Measurements from ENCODE around the gene SH3BP5L. TPM values are rescaled to one million over a fixed set of nuclear protein-coding genes. Genes with fewer than 3 reads are reported as not detected.
A peak's percentile ranks its signal among the peaks of the same experiment; 100 is the strongest.

SH3BP5L gene
- total and polyA plus RNA-seq, 2 experiments from 2014 or later: 6.5 to 17.2 TPM

- H3K4me2 ChIP-seq: peak within 1 kb of the TSS; percentile 100
- H2AFZ ChIP-seq: peak within 1 kb of the TSS; percentile 88
Measured at GRCh38 chr1:248858891-248859889, 33.5 kb upstream of the SH3BP5L start, which contains the start of gene ZNF692. Gene ZNF692, minus strand, starts transcription at chr1:248859085. Its CDS starts 776 bp downstream, at chr1:248858309.

GRCh38 chr1:248858096-248858890, 32.6 kb upstream of the SH3BP5L start:
- Histone ChIP-seq H3K4me2 (peak overlapping the region; percentile 100), H3K4me1 (ENCODE audit: insufficient read depth) (peaks cover 16% of the 10 kb centered on the region), H3K79me2 (peaks cover 18% of the 10 kb centered on the region), H3K27me3 (no peaks in the 10 kb centered on the region), H3K36me3 (replicated peaks; ENCODE audit: insufficient read depth, low read depth) (no peaks in the 10 kb centered on the region), H3K9me2 (replicated peaks; ENCODE audit: insufficient read depth) (no peaks in the 10 kb centered on the region), H3K27ac (peak overlapping the region; percentile 86), H3K4me3 (peak overlapping the region; percentile 60), H4K20me1 (ENCODE audit: insufficient read depth, poor library complexity, severe bottlenecking) (no peaks in the 10 kb centered on the region), H2AFZ (peak overlapping the region; percentile 88), H3K9me3 (ENCODE audit: low read depth) (no peaks in the 10 kb centered on the region)
- WGBS (ENCODE audit: low lambda C conversion rate, missing lambda C conversion rate): 2% methylated on average over 40 of the region's 45 CpGs
- TF ChIP-seq EZH2phosphoT487 (IDR thresholded peaks at IDR 0.05; ENCODE audit: low read depth, severe bottlenecking, unreplicated experiment): no peak
- peak; percentile 49 for TF ChIP-seq CTCF (IDR thresholded peaks at IDR 0.05; ENCODE audit: poor library complexity)
- TF ChIP-seq EZH2 (IDR thresholded peaks at IDR 0.05; ENCODE audit: borderline replicate concordance): no peak
- peak; percentile 84 for DNase-seq (ENCODE audit: low spot score)

More at GRCh38 chr1:248858891-248859889, 33.5 kb upstream of the SH3BP5L start, which contains the start of gene ZNF692:
- no peaks in the 10 kb centered on the region for H4K20me1 ChIP-seq (ENCODE audit: insufficient read depth, poor library complexity, severe bottlenecking)
- H3K4me1 ChIP-seq (ENCODE audit: insufficient read depth): peaks cover 21% of the 10 kb centered on the region
- H3K79me2 ChIP-seq: peaks cover 18% of the 10 kb centered on the region
- TF ChIP-seq EZH2phosphoT487 (IDR thresholded peaks at IDR 0.05; ENCODE audit: low read depth, severe bottlenecking, unreplicated experiment) (no peak), CTCF (IDR thresholded peaks at IDR 0.05; ENCODE audit: poor library complexity) (no peak), EZH2 (IDR thresholded peaks at IDR 0.05; ENCODE audit: borderline replicate concordance) (no peak)
- WGBS (ENCODE audit: low lambda C conversion rate, missing lambda C conversion rate): 11% methylated on average over 46 of the region's 62 CpGs
- H3K4me3 ChIP-seq: peak within 1 kb of the TSS; percentile 60
- no peaks in the 10 kb centered on the region for H3K9me2 ChIP-seq (replicated peaks; ENCODE audit: insufficient read depth)
- no peaks in the 10 kb centered on the region for H3K9me3 ChIP-seq (ENCODE audit: low read depth)
- H3K36me3 ChIP-seq (replicated peaks; ENCODE audit: insufficient read depth, low read depth): no peaks in the 10 kb centered on the region
- no peaks in the 10 kb centered on the region for H3K27me3 ChIP-seq
- H3K27ac ChIP-seq: peak within 1 kb of the TSS; percentile 86
- DNase-seq (ENCODE audit: low spot score): peak; percentile 99

GRCh38 chr1:248857749-248858095, 32.0 kb upstream of the SH3BP5L start:
- no peaks in the 10 kb centered on the region for H3K9me2 ChIP-seq (replicated peaks; ENCODE audit: insufficient read depth)
- H3K36me3 ChIP-seq (replicated peaks; ENCODE audit: insufficient read depth, low read depth): no peaks in the 10 kb centered on the region
- H3K27me3 ChIP-seq: no peaks in the 10 kb centered on the region
- H3K27ac ChIP-seq: peak overlapping the region; percentile 86
- peak overlapping the region; percentile 60 for H3K4me3 ChIP-seq
- no peaks in the 10 kb centered on the region for H4K20me1 ChIP-seq (ENCODE audit: insufficient read depth, poor library complexity, severe bottlenecking)
- peaks cover 18% of the 10 kb centered on the region for H3K79me2 ChIP-seq
- WGBS (ENCODE audit: low lambda C conversion rate, missing lambda C conversion rate): 10% methylated on average over 4 of the region's 4 CpGs
- H2AFZ ChIP-seq: peak overlapping the region; percentile 88
- DNase-seq (ENCODE audit: low spot score): no peak
- no peaks in the 10 kb centered on the region for H3K9me3 ChIP-seq (ENCODE audit: low read depth)
- H3K4me1 ChIP-seq (ENCODE audit: insufficient read depth): peaks cover 16% of the 10 kb centered on the region
- H3K4me2 ChIP-seq: peak overlapping the region; percentile 100
- TF ChIP-seq EZH2phosphoT487 (IDR thresholded peaks at IDR 0.05; ENCODE audit: low read depth, severe bottlenecking, unreplicated experiment): no peak
- TF ChIP-seq EZH2 (IDR thresholded peaks at IDR 0.05; ENCODE audit: borderline replicate concordance): no peak
- TF ChIP-seq CTCF (IDR thresholded peaks at IDR 0.05; ENCODE audit: poor library complexity): no peak
